BJ (cell line): ENCODE results near the gene POU2F3. TPM values are rescaled to one million over a fixed set of nuclear protein-coding genes. Genes with fewer than 3 reads are reported as not detected.

Source experiments
- CTCF ChIA-PET: fragments of 350-600 bp; formaldehyde crosslinking; extraction: SDS; loops from one replicate; lab custom pipeline; 2021; ENCODE audit warnings: antibody characterized with exemption, inconsistent platforms; lab: Yijun Ruan, JAX
- POLR2A ChIA-PET: fragments of 300-600 bp; sonication (Branson Sonifier 250); formaldehyde crosslinking; extraction: SDS; loops from one replicate; lab custom pipeline; 2021; ENCODE audit warnings: antibody characterized with exemption; lab: Charles Lee
- DNase-seq: peaks from one replicate; pipeline ENCODE4 v3.0.0-alpha.2; 2011; ENCODE audit warnings: low read depth
- H3K27me3 ChIP-seq: 2 replicates; pipeline ENCODE4 v1.6.0; 2011; ENCODE audit warnings: low read length; ENCODE audit not compliant: control insufficient read depth, insufficient read depth
- H3K36me3 ChIP-seq: 2 replicates; pipeline ENCODE4 v1.5.1; 2011; ENCODE audit warnings: low read length; ENCODE audit not compliant: control insufficient read depth, insufficient read depth
- H3K4me3 ChIP-seq: 2 replicates; pipeline ENCODE4 v1.5.1; 2011; ENCODE audit warnings: low read depth, mild to moderate bottlenecking, control low read depth, low read length
- CTCF ChIP-seq: IDR thresholded peaks from 2 replicates; pipeline ENCODE4 v1.5.1; 2011; ENCODE audit warnings: low read depth, mild to moderate bottlenecking, control low read depth, inconsistent platforms, low read length, moderate library complexity; ENCODE audit not compliant: insufficient read depth
- polyA plus RNA-seq: library from polyadenylated mRNA; depleted of rRNA; stranded (reverse); fragments of >200 nt; gene quantifications from 2 replicates; pipeline ENCODE4 v1.2.3, GENCODE V29; 2011

Gene POU2F3
- polyA plus RNA-seq, 1 experiment, result 0.06 TPM

- CTCF ChIA-PET, result interaction anchor here (1.1 to 16.4 kb wide), 6 partner anchors 9 to 56 kb away, joined by 3 to 250 read pairs (median 6); no protein-coding TSS in a partner anchor
- no peak for TF ChIP-seq CTCF
- no peaks in the 10 kb centered on the region for H3K27me3 ChIP-seq
These were observed 13.7 kb upstream of the POU2F3 start for GRCh38 chr11:120226242-120226641.

GRCh38 chr11:120226714-120227113, 13.2 kb upstream of the POU2F3 start:
- no peak overlapping the region for H3K4me3 ChIP-seq
- no peak for TF ChIP-seq CTCF
- ChIA-PET POLR2A (no interaction called here), CTCF (interaction anchor here (1.1 to 16.4 kb wide), 6 partner anchors 9 to 57 kb away, joined by 3 to 250 read pairs (median 6); no protein-coding TSS in a partner anchor)
- no peaks in the 10 kb centered on the region for H3K27me3 ChIP-seq
- H3K36me3 ChIP-seq, result peaks cover 5% of the 10 kb centered on the region
- DNase-seq, result no peak

More at GRCh38 chr11:120226242-120226641, 13.7 kb upstream of the POU2F3 start:
- no peak for DNase-seq
- no peak overlapping the region for H3K4me3 ChIP-seq
- POLR2A ChIA-PET, result no interaction called here
- peaks cover 5% of the 10 kb centered on the region for H3K36me3 ChIP-seq

DNA sequence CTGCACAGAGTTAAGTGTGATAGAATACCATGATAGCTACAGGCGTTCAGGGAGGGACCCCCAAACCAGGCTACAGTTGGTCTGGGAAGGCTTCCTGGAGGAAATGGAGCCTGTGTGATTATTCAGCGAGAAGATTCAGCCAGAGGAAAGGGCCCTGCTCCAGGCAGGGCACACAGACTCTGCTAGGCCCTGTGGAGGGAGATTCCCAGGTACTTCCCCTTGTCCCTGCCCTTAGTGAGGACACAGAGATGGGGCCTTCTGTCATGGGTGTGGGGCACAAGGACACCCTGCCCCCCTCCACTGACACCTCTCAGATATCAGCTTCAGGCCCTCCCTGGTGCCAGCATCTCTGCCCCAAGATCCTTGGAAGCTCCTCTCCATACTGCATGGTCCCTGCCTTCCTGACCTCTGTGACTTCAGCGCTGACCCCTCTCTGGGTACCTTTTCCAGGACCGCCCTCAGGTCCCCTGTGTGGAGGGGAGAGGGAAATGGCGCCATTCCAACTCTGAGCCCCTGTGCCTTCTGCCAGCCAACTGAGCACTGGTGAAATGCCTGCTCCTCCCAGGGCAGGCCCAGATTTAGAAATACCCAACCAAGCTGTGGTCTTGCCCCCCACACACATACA, 12.6 kb upstream of the POU2F3 start:
- Histone ChIP-seq H3K4me3 (no peak overlapping the region), H3K36me3 (peaks cover 5% of the 10 kb centered on the region), H3K27me3 (no peaks in the 10 kb centered on the region)
- DNase-seq, result no peak
- TF ChIP-seq CTCF, result no peak
- ChIA-PET CTCF (interaction anchor here (1.1 to 16.4 kb wide), 4 partner anchors 40 to 57 kb away, joined by 3 to 250 read pairs (median 3); no protein-coding TSS in a partner anchor), POLR2A (no interaction called here)

- H3K4me3 ChIP-seq, result no peak overlapping the region
- H3K36me3 ChIP-seq, result peaks cover 5% of the 10 kb centered on the region
- peak; percentile 30; the same call in 1 of the 2 replicates for TF ChIP-seq CTCF
- ChIA-PET CTCF (interaction anchor here (1.0 to 16.4 kb wide), 9 partner anchors 9 to 72 kb away, joined by 3 to 250 read pairs (median 10); no protein-coding TSS in a partner anchor), POLR2A (no interaction called here)
- DNase-seq, result no peak
- peaks cover 3% of the 10 kb centered on the region; the same call in 1 of the 2 replicates for H3K27me3 ChIP-seq
These were observed 11.1 kb upstream of the POU2F3 start for GRCh38 chr11:120228794-120229384.
